HepG2 (cell line): ENCODE measurements around the gene ZNF148.

Experiments
- CTCF ChIP-seq: sonication (generic); formaldehyde crosslinking; IDR thresholded peaks from 2 replicates; pipeline ENCODE4 v1.5.0; 2020; ENCODE audit warnings: mild to moderate bottlenecking, missing genetic modification reagents, moderate library complexity
- DNMT1 ChIP-seq: sonication (generic); formaldehyde crosslinking; IDR thresholded peaks from 2 replicates; pipeline ENCODE4 v1.5.1; 2020; ENCODE audit warnings: mild to moderate bottlenecking, missing genetic modification reagents
- GATAD2A ChIP-seq: IDR thresholded peaks from 2 replicates; pipeline ENCODE4 v1.6.1; 2016
- HNF4G ChIP-seq, 2 experiments: sonication (generic) in 1 of 2; formaldehyde crosslinking in 1 of 2; IDR thresholded peaks; 2 replicates each; pipeline versions ENCODE4 v1.4.0 to v1.6.1; 2011 to 2020; ENCODE audit warnings: borderline replicate concordance in 2 of 2, low read depth in 2 of 2, mild to moderate bottlenecking in 2 of 2, low read length in 1 of 2, missing genetic modification reagents in 1 of 2, moderate library complexity in 1 of 2
- JARID2 ChIP-seq: sonication (generic); formaldehyde crosslinking; IDR thresholded peaks from 2 replicates; pipeline ENCODE4 v1.8.1; 2023; ENCODE audit warnings: missing genetic modification reagents, inconsistent platforms; ENCODE audit not compliant: insufficient replicate concordance
- NFE2L2 ChIP-seq: fragments of 150-350 bp; IDR thresholded peaks from 2 replicates; pipeline ENCODE4 v1.6.1; 2014; ENCODE audit warnings: low read length
- NFIC ChIP-seq: IDR thresholded peaks from 2 replicates; pipeline ENCODE4 v1.6.1; 2012; ENCODE audit warnings: mild to moderate bottlenecking, low read length, inconsistent platforms
- TF ChIP-seq, protein P1 (sequence below): sonication (generic); formaldehyde crosslinking; IDR thresholded peaks from 2 replicates; pipeline ENCODE4 v1.9.0; 2021; ENCODE audit warnings: missing genetic modification reagents, mild to moderate bottlenecking, borderline replicate concordance
- TF ChIP-seq, protein P2 (sequence below): sonication (generic); formaldehyde crosslinking; IDR thresholded peaks from 2 replicates; pipeline ENCODE4 v1.5.1; 2020; ENCODE audit warnings: missing genetic modification reagents, mild to moderate bottlenecking, borderline replicate concordance
- TF ChIP-seq, protein P3 (sequence below): sonication (generic); formaldehyde crosslinking; IDR thresholded peaks from 2 replicates; pipeline ENCODE4 v1.4.0; 2020; ENCODE audit warnings: missing genetic modification reagents, mild to moderate bottlenecking, borderline replicate concordance

DNA sequence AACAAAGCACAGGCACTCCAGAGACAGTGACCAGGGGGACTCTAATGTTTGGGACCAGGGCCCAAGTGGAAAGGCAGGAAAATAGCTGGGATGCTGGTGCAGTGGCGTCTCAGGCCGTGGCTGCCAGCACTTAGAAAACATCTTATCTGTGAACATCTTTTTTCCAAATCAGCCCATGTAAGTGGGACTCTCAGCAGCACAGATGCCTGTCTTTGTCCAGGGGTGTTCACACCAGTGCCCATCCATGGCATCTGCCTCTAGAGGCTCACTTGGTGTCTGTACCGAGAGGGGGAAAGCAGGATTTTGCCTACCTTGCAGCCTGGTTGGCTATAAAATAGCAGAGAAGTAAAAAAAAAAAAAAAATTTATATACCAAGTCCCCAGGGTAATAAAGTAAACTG is 189.3 kb downstream of the ZNF148 start:
- no peak for TF ChIP-seq NFIC
- no peak for TF ChIP-seq DNMT1
- no peak for TF ChIP-seq JARID2 (CRISPR knock-in tag)
- TF ChIP-seq NFE2L2: no peak
- no peak for TF ChIP-seq CTCF
- TF ChIP-seq GATAD2A: no peak
- TF ChIP-seq, protein P1, sequence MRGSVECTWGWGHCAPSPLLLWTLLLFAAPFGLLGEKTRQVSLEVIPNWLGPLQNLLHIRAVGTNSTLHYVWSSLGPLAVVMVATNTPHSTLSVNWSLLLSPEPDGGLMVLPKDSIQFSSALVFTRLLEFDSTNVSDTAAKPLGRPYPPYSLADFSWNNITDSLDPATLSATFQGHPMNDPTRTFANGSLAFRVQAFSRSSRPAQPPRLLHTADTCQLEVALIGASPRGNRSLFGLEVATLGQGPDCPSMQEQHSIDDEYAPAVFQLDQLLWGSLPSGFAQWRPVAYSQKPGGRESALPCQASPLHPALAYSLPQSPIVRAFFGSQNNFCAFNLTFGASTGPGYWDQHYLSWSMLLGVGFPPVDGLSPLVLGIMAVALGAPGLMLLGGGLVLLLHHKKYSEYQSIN (CRISPR knock-in tag): no peak
- TF ChIP-seq, protein P2, sequence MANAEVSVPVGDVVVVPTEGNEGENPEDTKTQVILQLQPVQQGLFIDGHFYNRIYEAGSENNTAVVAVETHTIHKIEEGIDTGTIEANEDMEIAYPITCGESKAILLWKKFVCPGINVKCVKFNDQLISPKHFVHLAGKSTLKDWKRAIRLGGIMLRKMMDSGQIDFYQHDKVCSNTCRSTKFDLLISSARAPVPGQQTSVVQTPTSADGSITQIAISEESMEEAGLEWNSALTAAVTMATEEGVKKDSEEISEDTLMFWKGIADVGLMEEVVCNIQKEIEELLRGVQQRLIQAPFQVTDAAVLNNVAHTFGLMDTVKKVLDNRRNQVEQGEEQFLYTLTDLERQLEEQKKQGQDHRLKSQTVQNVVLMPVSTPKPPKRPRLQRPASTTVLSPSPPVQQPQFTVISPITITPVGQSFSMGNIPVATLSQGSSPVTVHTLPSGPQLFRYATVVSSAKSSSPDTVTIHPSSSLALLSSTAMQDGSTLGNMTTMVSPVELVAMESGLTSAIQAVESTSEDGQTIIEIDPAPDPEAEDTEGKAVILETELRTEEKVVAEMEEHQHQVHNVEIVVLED (CRISPR knock-in tag): no peak
- no peak for TF ChIP-seq HNF4G (IDR thresholded peaks at IDR 0.05; ENCODE audit: borderline replicate concordance, low read depth, low read length)
- no peak for TF ChIP-seq HNF4G (CRISPR knock-in tag; IDR thresholded peaks at IDR 0.05; ENCODE audit: borderline replicate concordance, low read depth)
- TF ChIP-seq, protein P3, sequence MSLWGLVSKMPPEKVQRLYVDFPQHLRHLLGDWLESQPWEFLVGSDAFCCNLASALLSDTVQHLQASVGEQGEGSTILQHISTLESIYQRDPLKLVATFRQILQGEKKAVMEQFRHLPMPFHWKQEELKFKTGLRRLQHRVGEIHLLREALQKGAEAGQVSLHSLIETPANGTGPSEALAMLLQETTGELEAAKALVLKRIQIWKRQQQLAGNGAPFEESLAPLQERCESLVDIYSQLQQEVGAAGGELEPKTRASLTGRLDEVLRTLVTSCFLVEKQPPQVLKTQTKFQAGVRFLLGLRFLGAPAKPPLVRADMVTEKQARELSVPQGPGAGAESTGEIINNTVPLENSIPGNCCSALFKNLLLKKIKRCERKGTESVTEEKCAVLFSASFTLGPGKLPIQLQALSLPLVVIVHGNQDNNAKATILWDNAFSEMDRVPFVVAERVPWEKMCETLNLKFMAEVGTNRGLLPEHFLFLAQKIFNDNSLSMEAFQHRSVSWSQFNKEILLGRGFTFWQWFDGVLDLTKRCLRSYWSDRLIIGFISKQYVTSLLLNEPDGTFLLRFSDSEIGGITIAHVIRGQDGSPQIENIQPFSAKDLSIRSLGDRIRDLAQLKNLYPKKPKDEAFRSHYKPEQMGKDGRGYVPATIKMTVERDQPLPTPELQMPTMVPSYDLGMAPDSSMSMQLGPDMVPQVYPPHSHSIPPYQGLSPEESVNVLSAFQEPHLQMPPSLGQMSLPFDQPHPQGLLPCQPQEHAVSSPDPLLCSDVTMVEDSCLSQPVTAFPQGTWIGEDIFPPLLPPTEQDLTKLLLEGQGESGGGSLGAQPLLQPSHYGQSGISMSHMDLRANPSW (CRISPR knock-in tag): no peak
